Stimulated activated CD8-positive, alpha-beta memory T cell treated with anti-CD3 and anti-CD28 coated beads, Interleukin-2, amount 100 ng/mL, for 1 hour (primary cell): ENCODE results near the gene PRPF19.
A peak's percentile ranks its signal among the peaks of the same experiment; 100 is the strongest.

Experiments
- DNase-seq, 2 donors: peaks; one replicate each; pipeline ENCODE4 v3.0.0-alpha.2; 2020; ENCODE audit warnings: low read depth in 2 of 2

PRPF19 gene

DNA sequence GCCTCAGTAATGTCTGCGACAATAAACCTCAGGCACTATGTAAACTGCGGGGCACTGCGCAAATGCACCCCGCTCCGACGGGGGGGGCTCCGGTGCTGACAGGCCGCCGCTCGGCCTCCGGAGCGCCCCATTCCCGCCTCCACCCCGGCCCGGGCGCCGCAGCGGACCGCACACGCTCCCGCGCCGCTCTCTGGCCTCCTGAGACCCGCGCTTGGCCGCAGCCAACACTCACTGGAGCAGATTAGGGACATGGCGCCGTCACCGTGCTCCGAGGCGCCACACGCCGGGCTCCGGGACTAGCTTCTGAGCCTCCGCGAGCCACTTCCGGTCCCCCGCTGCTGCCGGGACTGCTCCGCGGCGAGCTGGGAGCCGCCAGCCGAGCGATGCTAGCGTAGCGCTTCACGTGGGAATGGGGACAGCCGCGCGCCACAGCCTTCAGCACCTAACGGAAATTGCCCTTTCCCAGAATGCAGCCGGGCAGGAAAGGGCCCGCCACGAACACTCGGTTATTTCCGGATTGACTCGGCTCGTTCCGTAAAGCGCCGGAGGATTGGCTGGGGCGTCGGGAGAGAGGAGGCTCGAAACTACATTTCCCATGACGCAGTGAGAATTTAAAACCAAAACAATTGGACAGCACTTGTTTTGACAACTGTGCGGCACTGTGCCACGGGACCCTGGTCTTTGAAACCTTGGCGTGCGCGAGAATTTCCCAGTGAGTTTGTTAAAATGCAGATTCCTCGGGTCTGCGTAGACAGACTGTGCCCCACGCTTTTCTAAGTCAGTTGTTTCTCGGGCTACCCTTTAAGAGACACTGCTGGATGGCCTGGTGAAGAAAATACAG, at the start of gene PRPF19:
Gene PRPF19 (minus strand): TSS at position 454 of the 841 bp plus-strand sequence. CDS start 203 bp downstream, at position 251.
- DNase-seq = peak; percentile 93 to 94

- no peak for DNase-seq
Observed at GRCh38 chr11:60955571-60955970, 49.2 kb upstream of the PRPF19 start.

- no peak for DNase-seq
Observed at GRCh38 chr11:60954421-60954820, 48.0 kb upstream of the PRPF19 start.

- DNase-seq = no peak
Observed at GRCh38 chr11:60953781-60954180, 47.4 kb upstream of the PRPF19 start.

DNA sequence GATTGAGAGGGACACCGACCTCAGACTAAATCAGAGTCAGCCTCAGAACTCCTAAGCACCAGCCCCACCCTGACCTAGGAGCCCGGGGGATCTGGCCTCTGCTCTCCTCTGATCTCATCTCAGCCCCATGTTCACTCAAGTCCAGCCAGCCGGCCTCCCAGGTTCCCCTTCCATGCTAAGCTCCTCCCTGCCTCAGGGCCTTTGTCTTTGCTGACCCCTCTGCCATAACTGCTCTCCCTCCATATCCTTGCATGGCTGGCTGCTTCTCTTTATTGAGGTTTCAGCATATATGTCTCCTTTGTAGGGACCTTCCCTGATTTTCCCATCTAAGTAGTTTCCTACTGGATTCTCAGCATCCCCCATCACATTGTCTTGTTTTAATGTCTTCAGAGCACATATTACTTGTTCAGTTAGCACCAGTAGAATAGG, 46.4 kb upstream of the PRPF19 start:
- DNase-seq = no peak

DNA sequence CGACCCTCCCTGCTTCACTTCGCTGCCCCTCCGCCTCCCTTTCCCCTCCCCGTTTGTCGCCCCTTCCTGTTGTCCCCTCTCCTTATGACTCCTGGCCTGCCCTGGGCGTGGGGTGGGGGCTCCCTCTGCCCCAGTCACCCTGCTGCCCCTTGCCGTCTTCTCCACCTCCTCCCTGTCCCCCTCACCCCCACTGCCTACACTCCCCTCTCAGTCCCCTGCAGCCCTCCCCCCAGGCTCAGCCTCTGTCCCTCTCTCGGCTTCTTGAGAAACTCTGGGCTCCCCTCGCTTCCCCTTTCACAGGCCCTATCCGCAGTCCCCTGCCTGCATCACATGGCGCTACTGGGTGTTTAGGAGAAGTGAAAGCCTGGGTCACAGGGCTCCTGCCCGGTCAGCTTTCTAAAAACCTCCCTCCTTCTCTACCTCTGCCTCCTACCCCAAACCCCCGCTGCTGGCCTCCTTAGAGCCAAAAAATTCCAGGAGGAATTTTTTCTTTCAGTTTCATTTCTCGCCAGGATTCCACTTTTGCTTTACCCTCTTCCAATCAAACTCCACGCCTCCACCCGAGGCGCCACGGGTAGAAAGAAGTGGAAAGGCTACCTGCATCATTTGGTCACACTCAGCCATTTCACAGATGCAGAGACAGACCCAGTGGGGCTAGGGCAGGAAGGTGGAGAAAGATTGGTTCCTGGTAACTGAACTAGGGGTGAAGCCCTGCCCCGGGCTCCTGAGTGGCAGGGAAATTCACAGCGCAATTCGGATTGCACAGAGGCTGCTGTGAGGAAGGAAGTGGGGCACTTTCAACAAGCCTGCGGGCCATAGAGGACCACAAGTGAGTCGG, 45.7 kb upstream of the PRPF19 start, which contains the start of gene SLC15A3:
Gene SLC15A3 (minus strand): TSS at position 273 of the 838 bp plus-strand sequence. CDS start 625 bp downstream, outside the sequence.
- DNase-seq = no peak

DNA sequence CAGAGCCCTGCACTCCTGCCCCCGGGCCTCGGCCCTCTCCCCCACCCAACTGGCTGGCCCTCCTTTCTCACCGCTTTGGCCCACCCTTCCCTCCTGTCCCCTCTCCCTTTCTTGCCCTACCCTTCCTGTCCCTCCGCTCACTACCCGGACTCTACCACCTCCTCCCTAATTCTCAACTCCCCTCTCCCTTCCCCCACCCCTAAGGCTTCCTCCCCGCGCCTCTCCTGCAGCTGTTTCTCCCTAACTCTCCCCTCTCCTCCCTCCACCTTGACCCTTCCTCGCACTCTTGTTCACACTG, 45.2 kb upstream of the PRPF19 start:
- no peak for DNase-seq

DNA sequence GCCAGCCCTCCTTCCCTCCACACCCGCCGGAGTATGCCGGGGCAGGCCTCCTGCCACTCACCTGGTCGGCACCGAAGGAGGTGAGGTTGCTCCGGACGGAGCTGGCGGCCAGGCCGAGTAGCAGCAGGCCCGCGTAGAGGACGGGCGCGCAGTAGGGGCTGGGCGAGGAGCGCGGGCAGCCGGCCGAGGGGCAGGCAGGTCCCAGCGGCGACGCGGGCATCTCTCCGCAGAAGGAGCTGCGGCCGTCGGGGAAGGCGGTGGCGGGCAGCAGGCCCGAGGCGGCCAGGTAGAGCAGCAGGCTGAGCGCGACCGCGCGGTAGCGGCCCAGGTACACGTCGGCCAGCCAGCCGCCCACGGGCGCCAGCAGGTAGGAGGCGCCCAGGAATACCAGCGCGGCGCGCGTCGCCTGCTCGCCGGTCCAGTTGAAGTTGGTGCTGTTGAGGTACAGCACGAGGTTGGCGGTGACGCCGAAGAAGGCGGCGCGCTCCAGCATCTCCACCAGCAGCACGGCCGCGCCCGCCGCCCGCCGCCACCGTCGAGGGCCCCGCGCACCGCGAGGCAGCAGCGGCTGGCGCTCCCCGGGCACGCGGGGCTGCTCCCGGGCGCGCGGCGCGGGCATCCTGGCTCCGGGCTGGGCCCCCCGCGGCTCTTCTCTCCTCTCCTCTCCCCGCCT, 44.7 kb upstream of the PRPF19 start:
- no peak for DNase-seq

- no peak for DNase-seq
Observed at GRCh38 chr11:60950024-60950423, 43.6 kb upstream of the PRPF19 start.

GRCh38 chr11:60948250-60948649, 41.9 kb upstream of the PRPF19 start:
- no peak for DNase-seq

DNA sequence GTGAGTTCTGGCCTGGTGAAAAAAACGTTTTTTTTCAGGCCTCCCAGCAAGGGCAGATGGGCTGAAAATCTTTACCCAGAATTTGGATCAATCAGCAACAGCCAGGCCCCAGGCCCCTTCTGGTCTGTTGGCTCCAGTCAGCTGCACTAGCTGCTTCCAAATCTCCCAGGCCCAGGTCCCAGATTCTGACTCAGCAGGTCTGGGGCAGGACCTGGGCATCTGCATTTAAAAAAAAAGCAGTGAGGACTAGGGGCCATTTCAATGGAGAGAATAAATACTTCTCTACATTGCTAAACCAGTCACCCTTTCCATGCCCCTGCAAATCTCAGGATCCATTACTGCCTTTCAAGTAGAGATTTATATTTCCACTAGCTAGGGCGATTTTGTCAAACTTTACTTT, 41.3 kb upstream of the PRPF19 start:
- no peak for DNase-seq

GRCh38 chr11:60946601-60947264, 40.3 kb upstream of the PRPF19 start:
- no peak for DNase-seq

GRCh38 chr11:60945295-60945667, 38.9 kb upstream of the PRPF19 start:
- no peak for DNase-seq

DNA sequence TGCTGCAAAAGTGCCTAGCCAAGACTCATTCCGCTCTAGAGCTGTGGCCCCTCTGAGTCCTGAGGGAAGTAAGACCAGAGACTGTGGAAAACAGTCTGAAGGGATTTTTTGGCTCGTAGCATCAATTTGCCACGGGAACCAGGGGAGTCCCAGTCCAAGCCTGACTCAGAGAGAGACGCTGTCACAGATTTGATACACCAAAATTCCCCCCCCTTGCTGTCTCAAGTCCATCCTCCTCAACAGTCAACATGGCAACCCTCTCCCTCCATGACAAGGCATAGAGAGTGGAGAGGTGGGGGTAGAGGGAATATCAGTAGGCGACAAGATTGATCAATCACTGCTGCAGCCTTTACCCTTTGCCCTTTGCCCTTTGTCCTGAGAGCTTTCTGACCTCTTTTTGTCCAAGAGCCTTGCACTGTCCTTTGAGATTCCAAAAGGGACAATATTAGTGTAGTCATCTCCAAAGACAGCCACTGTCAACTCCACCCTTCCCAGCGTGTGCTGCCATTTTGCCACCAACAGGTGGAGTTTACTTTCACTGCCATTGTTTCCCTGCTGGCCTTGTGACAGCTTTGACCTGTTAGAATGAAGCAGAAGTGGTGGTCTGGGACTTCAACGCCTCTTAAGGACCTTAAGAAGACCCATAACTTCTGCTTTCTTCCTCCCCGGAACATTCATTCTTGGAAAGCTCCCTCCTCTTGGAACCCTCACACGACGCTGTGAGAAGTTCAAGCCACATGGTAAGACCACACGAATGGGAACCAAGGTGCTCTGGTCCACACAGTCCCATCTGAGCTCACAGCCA, 38.3 kb upstream of the PRPF19 start:
- no peak for DNase-seq

GRCh38 chr11:60942970-60943565, 36.7 kb upstream of the PRPF19 start:
- DNase-seq = no peak

DNA sequence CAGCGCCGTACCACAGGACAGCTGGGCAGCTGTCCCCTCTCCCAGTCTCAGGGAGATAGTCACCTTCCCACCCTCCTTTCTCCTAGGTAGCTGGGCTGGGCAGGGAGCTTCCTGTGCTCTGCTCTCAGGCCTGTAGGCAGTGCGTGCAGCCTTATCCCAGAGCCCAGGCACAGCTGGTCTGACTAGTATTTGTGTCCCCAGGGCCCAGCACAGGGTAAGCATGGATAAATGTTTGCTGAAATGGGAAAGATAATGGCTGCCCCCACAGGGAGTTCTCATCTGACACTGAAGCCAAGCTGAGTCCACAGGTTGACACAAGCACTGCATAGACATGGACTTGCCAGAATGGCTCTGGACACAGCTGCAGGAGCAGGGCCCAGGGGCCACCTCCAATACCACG, 35.8 kb upstream of the PRPF19 start:
- DNase-seq = no peak

DNA sequence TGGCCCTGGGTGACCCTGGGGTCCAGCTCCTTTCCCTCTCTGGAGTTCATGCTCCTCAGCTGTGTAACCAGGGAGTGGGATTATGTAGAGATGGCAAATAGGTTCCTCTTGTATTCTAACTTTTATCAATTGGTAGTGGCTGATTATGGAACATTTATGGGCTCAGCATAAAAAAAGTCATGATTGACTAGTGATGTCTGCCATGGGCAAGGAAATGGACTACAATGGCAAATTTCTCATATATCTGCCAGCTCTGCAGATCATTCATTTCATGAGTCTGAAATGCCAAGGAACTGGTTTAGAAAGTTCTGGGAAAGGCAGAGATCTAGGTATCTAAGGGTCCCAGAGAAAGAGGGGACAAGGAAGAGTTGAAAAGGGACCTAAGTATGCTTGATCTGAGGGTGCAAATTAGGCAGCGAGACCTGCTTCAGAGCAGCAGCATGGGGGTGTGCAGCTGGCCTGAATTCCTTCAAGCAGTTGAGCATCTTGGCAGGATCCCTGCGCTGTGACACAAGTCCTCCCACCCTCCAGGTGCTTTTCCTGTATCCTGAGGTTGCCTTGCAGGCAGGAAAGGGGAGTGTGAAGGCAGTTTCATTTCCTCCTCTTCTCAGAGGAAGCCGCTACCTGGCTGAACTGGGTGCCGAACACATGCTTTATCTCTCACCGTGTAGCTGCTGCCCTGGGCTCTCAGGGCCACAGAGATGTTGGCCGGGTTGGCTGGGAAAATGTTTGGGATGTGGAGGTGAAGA, 35.2 kb upstream of the PRPF19 start:
- no peak for DNase-seq

GRCh38 chr11:60939855-60940254, 33.5 kb upstream of the PRPF19 start:
- DNase-seq = no peak

- no peak for DNase-seq
Observed at GRCh38 chr11:60939301-60939700, 32.9 kb upstream of the PRPF19 start.

- DNase-seq = no peak
Observed at GRCh38 chr11:60938500-60938899, 32.1 kb upstream of the PRPF19 start.
